Spleen (tissue), 11 donors: ENCODE data around the gene SAC3D1. TPM values are rescaled to one million over a fixed set of nuclear protein-coding genes. Genes with fewer than 3 reads are reported as not detected.

ENCODE experiments used
- DNase-seq: peaks from one replicate; pipeline ENCODE4 v3.0.0-alpha.2; 2020
- H3K27ac ChIP-seq, 8 donors: fragments of 200-600 bp; sonication (generic) in 7 of 8; 1 replicate in 4 of 8; 2 replicates in 4 of 8; pipeline versions ENCODE4 v1.5.0 to v1.8.0; 2016 to 2021; ENCODE audit warnings: inconsistent platforms in 4 of 8, mild to moderate bottlenecking in 4 of 8, moderate library complexity in 1 of 8
- H3K27me3 ChIP-seq, 7 donors: fragments of 200-600 bp; sonication (generic) in 6 of 7; replicated peaks in 1 of 7; 1 replicate in 4 of 7; 2 replicates in 3 of 7; pipeline versions ENCODE4 v1.5.0 to v1.8.0; 2016 to 2021; ENCODE audit warnings: inconsistent platforms in 3 of 7, mild to moderate bottlenecking in 1 of 7
- H3K36me3 ChIP-seq, 6 donors: fragments of 200-600 bp; sonication (generic) in 5 of 6; 1 replicate in 4 of 6; 2 replicates in 2 of 6; pipeline versions ENCODE4 v1.5.0 to v1.8.0; 2016 to 2021; ENCODE audit warnings: inconsistent platforms in 2 of 6
- H3K4me1 ChIP-seq, 6 donors: fragments of 200-600 bp; sonication (generic) in 5 of 6; 1 replicate in 3 of 6; 2 replicates in 3 of 6; pipeline versions ENCODE4 v1.5.0 to v1.8.0; 2016 to 2021; ENCODE audit warnings: inconsistent platforms in 3 of 6
- H3K4me3 ChIP-seq, 8 donors: fragments of 200-600 bp; sonication (generic) in 7 of 8; 1 replicate in 4 of 8; 2 replicates in 4 of 8; pipeline versions ENCODE4 v1.5.0 to v1.8.0; 2016 to 2021; ENCODE audit warnings: inconsistent platforms in 4 of 8, mild to moderate bottlenecking in 4 of 8, moderate library complexity in 2 of 8
- H3K9me3 ChIP-seq, 8 donors: fragments of 200-600 bp; sonication (generic) in 7 of 8; 1 replicate in 4 of 8; 2 replicates in 4 of 8; pipeline versions ENCODE4 v1.5.0 to v1.8.0; 2016 to 2021; ENCODE audit warnings: inconsistent platforms in 4 of 8
- CTCF ChIP-seq, 11 experiments: fragments of 200-600 bp in 7 of 11; fragments of 450-650 bp in 4 of 11; sonication (generic) in 4 of 11; IDR thresholded peaks in 8 of 11; conservative IDR thresholded peaks in 3 of 11; 1 replicate in 7 of 11; 2 replicates in 4 of 11; pipeline versions ENCODE4 v1.4.0 to v1.8.0; 2016 to 2021; ENCODE audit warnings: antibody characterized with exemption in 11 of 11, inconsistent platforms in 4 of 11, mild to moderate bottlenecking in 1 of 11
- POLR2A ChIP-seq, 3 donors: fragments of 450-650 bp; IDR thresholded peaks; one replicate each; pipeline ENCODE4 v1.5.1; 2017; ENCODE audit warnings: antibody characterized with exemption in 3 of 3, mild to moderate bottlenecking in 1 of 3
- POLR2AphosphoS5 ChIP-seq, 3 donors: sonication (generic); formaldehyde crosslinking; IDR thresholded peaks; one replicate each; pipeline ENCODE4 v1.5.1; 2017; ENCODE audit warnings: antibody characterized with exemption in 3 of 3
- WGBS, 5 donors: extraction: QIAGEN DNeasy Blood & Tissue Kit in 3 of 5; methylation state at CpG; one replicate each; pipeline versions ENCODE4 v1.1.5 to v1.1.7; 2013 to 2018; 5-methylcytosine and 5-hydroxymethylcytosine counted together
- intact Hi-C: fragments of 100-400 bp; cut with DNase I; formaldehyde crosslinking; loops from one replicate; pipeline ENCODE4 v1.15.0; 2023; ENCODE audit warnings: low total_unique reads
- polyA plus RNA-seq, 3 donors: library from polyadenylated mRNA; stranded (reverse); fragments of 200-250 nt; gene quantifications; one replicate each; pipeline ENCODE4 v1.2.1, GENCODE V29; 2013
- total RNA-seq, 7 donors: library from RNA; depleted of rRNA in 3 of 7; stranded (reverse); fragments of >200 nt in 3 of 7; fragmentation: NEBNext Ultra II Directional in 4 of 7; extraction: Animal tissue kit (Norgen Biotek cat#: 25700) in 4 of 7; gene quantifications; one replicate each; pipeline versions ENCODE4 v1.1.0 to v1.2.1, GENCODE V29; 2016 to 2021
- donor health status: healthy with polysubstance abuse.
- donor health status: DM: no; HTN: no; CAD: no; lungs with moderate emphysema.
- donor health status: DM: no; HTN: no; CAD: no.
- donor health status: Bipolar disorder and iron deficiency.
- donor health status: healthy.
- donor health status: DM: no; HTN: no; CAD: no.
- donor health status: DM: yes; HTN: yes; CAD: no.

The SAC3D1 gene
- total and polyA plus RNA-seq, 10 donors, result 5.2 to 11.9 (median 6.8) TPM

GRCh38 chr11:65042891-65043290, 1.9 kb downstream of the SAC3D1 start:
- TF ChIP-seq POLR2A (IDR thresholded peaks at IDR 0.05), result no peak
- no peak for TF ChIP-seq CTCF (IDR thresholded peaks at IDR 0.05 in 8 of 11, conservative IDR thresholded peaks at IDR 0.05 in 3 of 11)
- TF ChIP-seq POLR2AphosphoS5 (IDR thresholded peaks at IDR 0.05), result no peak
- H3K9me3 ChIP-seq, result no peaks in the 10 kb centered on the region
- no peak overlapping the region for H3K4me3 ChIP-seq
- no peak for DNase-seq
- H3K36me3 ChIP-seq, result peaks cover 0 to 43% (median 15%) of the 10 kb centered on the region in 6 donors
- 85 to 94% (median 87%) methylated on average over 6 of the region's 6 CpGs for WGBS, 5 donors
- no peak overlapping the region for H3K27ac ChIP-seq
- peaks cover 7 to 80% (median 54%) of the 10 kb centered on the region in 6 donors for H3K4me1 ChIP-seq
- H3K27me3 ChIP-seq, result no peaks in the 10 kb centered on the region
- intact Hi-C loops, result no loop called here

DNA sequence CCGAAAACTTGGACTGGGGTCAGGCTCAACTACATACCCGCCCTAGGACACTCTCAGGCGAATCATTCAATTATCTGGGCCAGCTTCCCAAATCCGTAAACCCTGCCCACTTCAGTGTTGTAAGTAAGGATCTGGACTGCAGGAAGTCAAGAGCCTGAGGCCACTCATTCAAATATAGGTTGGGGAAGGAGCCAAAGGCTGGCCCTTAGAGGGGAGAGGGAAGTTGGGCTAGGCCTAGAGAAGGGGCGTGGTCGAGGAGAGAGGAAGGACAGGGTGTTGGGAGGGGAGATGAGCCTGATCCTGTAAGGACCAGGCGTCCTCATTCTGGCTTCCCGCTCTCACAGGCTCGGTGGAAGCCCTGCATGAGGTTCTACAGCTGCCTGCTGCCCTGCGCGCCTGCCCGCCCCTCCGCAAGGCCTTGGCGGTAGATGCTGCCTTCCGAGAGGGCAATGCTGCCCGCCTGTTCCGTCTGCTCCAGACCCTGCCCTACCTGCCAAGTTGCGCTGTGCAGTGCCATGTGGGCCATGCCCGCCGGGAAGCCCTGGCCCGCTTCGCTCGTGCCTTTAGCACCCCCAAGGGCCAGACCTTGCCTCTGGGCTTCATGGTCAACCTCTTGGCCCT, 3.0 kb downstream of the SAC3D1 start:
- TF ChIP-seq CTCF (IDR thresholded peaks at IDR 0.05 in 8 of 11, conservative IDR thresholded peaks at IDR 0.05 in 3 of 11) (no peak), POLR2AphosphoS5 (IDR thresholded peaks at IDR 0.05) (peak in 1 of 3 donors; percentile 21)
- peak overlapping the region in 5 of 8 donors; percentile 30 to 56 (median 39) for H3K27ac ChIP-seq
- H3K9me3 ChIP-seq, result no peaks in the 10 kb centered on the region
- peaks cover 7 to 88% (median 60%) of the 10 kb centered on the region in 6 donors for H3K4me1 ChIP-seq
- H3K36me3 ChIP-seq, result peaks cover 0 to 34% (median 9%) of the 10 kb centered on the region in 6 donors
- peak; percentile 78 for DNase-seq
- intact Hi-C loops, result no loop called here
- no peaks in the 10 kb centered on the region for H3K27me3 ChIP-seq
- no peak overlapping the region for H3K4me3 ChIP-seq
- WGBS, 5 donors, result 72 to 90% (median 73%) methylated on average over 14 to 23 of the region's 23 CpGs

- TF ChIP-seq POLR2AphosphoS5 (IDR thresholded peaks at IDR 0.05), result no peak
- TF ChIP-seq POLR2A (IDR thresholded peaks at IDR 0.05), result no peak
- no peak for TF ChIP-seq CTCF (IDR thresholded peaks at IDR 0.05 in 8 of 11, conservative IDR thresholded peaks at IDR 0.05 in 3 of 11)
- H3K27ac ChIP-seq, result no peak overlapping the region
- peaks cover 0 to 25% (median 9%) of the 10 kb centered on the region in 6 donors for H3K36me3 ChIP-seq
- no peak overlapping the region for H3K4me3 ChIP-seq
- 84 to 98% (median 96%) methylated on average over 4 to 5 of the region's 5 CpGs for WGBS, 5 donors
- no peaks in the 10 kb centered on the region for H3K9me3 ChIP-seq
- no peak for DNase-seq
- H3K27me3 ChIP-seq, result no peaks in the 10 kb centered on the region
- peaks cover 7 to 81% (median 58%) of the 10 kb centered on the region in 6 donors for H3K4me1 ChIP-seq
- intact Hi-C loops, result no loop called here
Measured at GRCh38 chr11:65045061-65045460, 4.1 kb downstream of the SAC3D1 start.

DNA sequence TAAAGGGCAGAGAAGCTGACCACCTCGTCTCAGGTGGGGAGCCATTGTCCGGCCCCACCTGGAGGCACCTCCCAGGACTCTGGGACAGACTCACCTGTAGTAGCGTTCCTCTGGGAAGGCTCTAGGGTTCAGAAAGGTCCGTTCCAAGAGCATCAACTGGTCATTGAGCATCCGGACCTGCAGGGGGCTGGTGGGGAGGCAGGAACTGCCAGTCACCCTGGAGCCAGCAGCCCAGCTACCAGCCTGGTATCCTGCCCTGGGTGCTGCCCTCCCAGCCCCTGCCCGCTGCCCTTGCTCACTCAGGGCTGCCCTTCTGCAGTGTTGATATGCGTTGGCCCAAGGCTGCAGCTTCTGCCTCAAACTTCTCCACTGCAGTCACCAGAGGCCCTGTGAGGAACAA, 4.7 kb downstream of the SAC3D1 start:
- WGBS, 5 donors, result 84 to 92% (median 90%) methylated on average over 4 to 7 of the region's 7 CpGs
- Histone ChIP-seq H3K36me3 (peaks cover 0 to 25% (median 9%) of the 10 kb centered on the region in 6 donors), H3K9me3 (no peaks in the 10 kb centered on the region), H3K27me3 (no peaks in the 10 kb centered on the region), H3K4me3 (no peak overlapping the region), H3K27ac (no peak overlapping the region), H3K4me1 (peaks cover 7 to 74% (median 51%) of the 10 kb centered on the region in 6 donors)
- TF ChIP-seq POLR2A (IDR thresholded peaks at IDR 0.05) (no peak), POLR2AphosphoS5 (IDR thresholded peaks at IDR 0.05) (no peak), CTCF (IDR thresholded peaks at IDR 0.05 in 8 of 11, conservative IDR thresholded peaks at IDR 0.05 in 3 of 11) (no peak)
- intact Hi-C loops, result no loop called here
- DNase-seq, result no peak
